ENCODE measurements around the gene ATR. TPM values are rescaled to one million over a fixed set of nuclear protein-coding genes. Genes with fewer than 3 reads are reported as not detected.
"Not testable (repeated sequence)": the region's sequence is repeated elsewhere in the genome, so short reads cannot be mapped to it uniquely, and the experiment has no call there.

ATR gene
- total RNA-seq, 4 donors from 2014 or later, result 8.9 to 21.9 (median 10.0) TPM

GRCh38 chr3:142586803-142587406, 8.4 kb upstream of the ATR start:
- peak; percentile 23 to 58 (median 32) for TF ChIP-seq CTCF (IDR thresholded peaks at IDR 0.05 in 4 of 5, conservative IDR thresholded peaks at IDR 0.05 in 1 of 5)
- TF ChIP-seq POLR2A (IDR thresholded peaks at IDR 0.05), result no peak
- no peaks in the 10 kb centered on the region for H3K36me3 ChIP-seq
- no peaks in the 10 kb centered on the region for H3K9me3 ChIP-seq
- intact Hi-C loops (cut with DNase I; ENCODE audit: low total_unique reads) (loop anchor here (2.0 kb wide), 1 partner anchor 400 kb away; no protein-coding TSS in a partner anchor), in situ Hi-C loops (cut with MboI; ENCODE audit: low sequenced_read_pairs in 4 of 4) (loop anchor here in 2 of 4 donors (10.0 to 25.0 kb wide), 2 partner anchors 400 to 408 kb away; no protein-coding TSS in a partner anchor)
- DNase-seq (no peak), ATAC-seq (peak in 1 of 2 donors; percentile 61)
- no peaks in the 10 kb centered on the region for H3K4me1 ChIP-seq
- H3K27ac ChIP-seq, result no peak overlapping the region
- no peak overlapping the region for H3K4me3 ChIP-seq
- H3K27me3 ChIP-seq, result no peaks in the 10 kb centered on the region

- H3K27ac ChIP-seq; intact Hi-C loops (cut with DNase I; ENCODE audit: low total_unique reads): not testable (repeated sequence)
These were observed 2.5 kb upstream of the ATR start for GRCh38 chr3:142581070-142581469.

GRCh38 chr3:142580061-142580423, 1.5 kb upstream of the ATR start:
- intact Hi-C loops (cut with DNase I; ENCODE audit: low total_unique reads) (no loop called here), in situ Hi-C loops (cut with MboI; ENCODE audit: low sequenced_read_pairs in 4 of 4) (loop anchor here in 2 of 4 donors (10.0 to 25.0 kb wide), 2 partner anchors 407 to 415 kb away; no protein-coding TSS in a partner anchor)
- Histone ChIP-seq H3K36me3 (no peaks in the 10 kb centered on the region), H3K4me3 (no peak overlapping the region), H3K27me3 (no peaks in the 10 kb centered on the region), H3K9me3 (no peaks in the 10 kb centered on the region), H3K27ac (no peak overlapping the region), H3K4me1 (peaks cover 14 to 19% of the 10 kb centered on the region in 2 donors)
- DNase-seq (no peak), ATAC-seq (no peak)
- TF ChIP-seq POLR2A (IDR thresholded peaks at IDR 0.05) (no peak), CTCF (IDR thresholded peaks at IDR 0.05 in 4 of 5, conservative IDR thresholded peaks at IDR 0.05 in 1 of 5) (no peak)

More at GRCh38 chr3:142581070-142581469, 2.5 kb upstream of the ATR start:
- H3K36me3 ChIP-seq, H3K4me3 ChIP-seq, H3K9me3 ChIP-seq, ATAC-seq, DNase-seq, H3K27me3 ChIP-seq: not testable (repeated sequence)
- in situ Hi-C loops (cut with MboI; ENCODE audit: low sequenced_read_pairs in 4 of 4), result loop anchor here in 2 of 4 donors (10.0 to 25.0 kb wide), 2 partner anchors 406 to 414 kb away; no protein-coding TSS in a partner anchor
- H3K4me1 ChIP-seq, result peaks cover 14 to 19% of the 10 kb centered on the region in 2 donors

- intact Hi-C loops (cut with DNase I; ENCODE audit: low total_unique reads), result loop anchor here (1.0 to 5.0 kb wide), 4 partner anchors 18 to 424 kb away; partner anchors contain the start of genes PLS1, TRPC1, U2SURP and XRN1
- Histone ChIP-seq H3K36me3 (no peaks in the 10 kb centered on the region), H3K27me3 (no peaks in the 10 kb centered on the region), H3K9me3 (no peaks in the 10 kb centered on the region), H3K27ac (peak overlapping the region; percentile 86 to 91 (median 88)), H3K4me1 (peaks cover 14 to 19% of the 10 kb centered on the region in 2 donors), H3K4me3 (peak overlapping the region; percentile 76 to 98 (median 86))
- TF ChIP-seq CTCF (IDR thresholded peaks at IDR 0.05 in 4 of 5, conservative IDR thresholded peaks at IDR 0.05 in 1 of 5) (no peak), POLR2A (IDR thresholded peaks at IDR 0.05) (no peak)
- in situ Hi-C loops (cut with MboI; ENCODE audit: low sequenced_read_pairs in 4 of 4), result loop anchor here in 1 of 4 donors (25.0 kb wide), 1 partner anchor 409 kb away; no protein-coding TSS in a partner anchor
- DNase-seq (no peak), ATAC-seq (no peak)
These were observed 721 bp downstream of the ATR start for GRCh38 chr3:142577696-142578328.

- H3K27me3 ChIP-seq, result no peaks in the 10 kb centered on the region
- H3K9me3 ChIP-seq, result no peaks in the 10 kb centered on the region
- TF ChIP-seq POLR2A (IDR thresholded peaks at IDR 0.05) (no peak), CTCF (IDR thresholded peaks at IDR 0.05 in 4 of 5, conservative IDR thresholded peaks at IDR 0.05 in 1 of 5) (no peak)
- DNase-seq, result no peak
- H3K36me3 ChIP-seq, result no peaks in the 10 kb centered on the region
- intact Hi-C loops (cut with DNase I; ENCODE audit: low total_unique reads) (loop anchor here (5.0 kb wide), 2 partner anchors 146 to 426 kb away; partner anchors contain the start of genes TRPC1 and U2SURP), in situ Hi-C loops (cut with MboI; ENCODE audit: low sequenced_read_pairs in 4 of 4) (loop anchor here in 1 of 4 donors (25.0 kb wide), 1 partner anchor 411 kb away; no protein-coding TSS in a partner anchor)
- H3K4me3 ChIP-seq, result peak overlapping the region in 2 of 4 donors; percentile 88 to 98
- ATAC-seq, result no peak
- peaks cover 14 to 19% of the 10 kb centered on the region in 2 donors for H3K4me1 ChIP-seq
- no peak overlapping the region for H3K27ac ChIP-seq
These were observed 1.7 kb downstream of the ATR start for GRCh38 chr3:142576792-142577191.
